CMK (cell line): Measurements from ENCODE around the gene NEURL1B.
"Not testable (repeated sequence)": the region's sequence is repeated elsewhere in the genome, so short reads cannot be mapped to it uniquely, and the experiment has no call there.

ENCODE experiments used
- DNase-seq: peaks from one replicate; pipeline ENCODE4 v3.0.0-alpha.2; 2010; ENCODE audit warnings: low read depth

NEURL1B gene

DNA sequence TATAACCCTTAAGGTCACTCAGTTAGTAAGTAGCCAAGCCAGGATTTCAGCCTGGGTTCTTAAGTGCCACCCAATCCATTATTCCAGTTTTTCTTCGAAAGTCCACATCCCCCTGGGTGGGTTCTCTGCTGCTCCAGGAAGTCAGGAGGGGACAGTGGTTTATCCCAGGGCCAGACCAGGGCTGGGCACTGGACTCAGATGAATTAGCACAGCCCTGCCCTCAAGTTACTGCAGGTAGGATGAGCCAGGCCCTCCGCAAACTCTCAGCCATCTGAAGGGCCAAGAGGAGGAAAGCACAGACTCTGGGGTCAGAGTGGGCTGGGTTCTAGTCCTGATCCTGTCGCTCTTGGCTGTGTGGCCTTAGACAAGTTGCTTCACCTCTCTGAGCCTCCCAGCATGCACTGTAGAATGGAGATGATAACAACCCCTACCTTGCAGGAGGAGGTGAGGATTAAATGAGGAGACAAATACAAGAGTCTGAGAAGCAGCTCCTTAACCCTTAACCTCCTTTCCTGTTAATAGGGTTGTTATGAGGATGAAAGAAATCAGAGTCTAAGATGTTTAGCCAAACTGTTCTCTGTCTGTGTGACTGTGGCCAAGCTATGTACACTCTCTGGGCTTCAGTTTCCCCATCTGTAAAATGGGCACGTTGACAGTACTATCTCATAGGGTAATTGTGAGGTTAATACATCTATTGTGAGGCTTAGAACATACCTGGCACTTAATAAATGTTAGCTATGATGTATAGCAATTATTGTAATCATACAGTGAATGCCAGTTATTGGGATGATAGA is 6.8 kb upstream of the NEURL1B start:
- DNase-seq: no peak

DNA sequence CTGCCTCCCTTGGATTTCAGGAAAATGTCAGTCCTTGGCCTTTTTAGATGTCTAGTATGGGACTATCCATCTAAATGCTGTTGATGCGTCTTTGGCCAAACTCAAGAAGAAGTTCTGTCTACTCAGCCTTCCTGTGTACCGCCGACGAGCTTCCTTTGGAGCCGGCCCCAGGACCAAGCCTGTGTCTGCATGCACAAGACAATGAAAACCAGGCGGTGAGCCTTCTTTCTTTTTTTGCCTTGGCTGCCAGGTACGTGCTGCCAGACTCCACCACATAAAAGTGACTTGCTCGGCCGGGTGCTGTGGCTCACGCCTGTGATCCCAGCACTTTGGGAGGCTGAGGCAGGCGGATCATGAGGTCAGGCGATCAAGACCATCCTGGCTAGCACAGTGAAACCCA is 6.0 kb upstream of the NEURL1B start:
- no peak for DNase-seq

DNA sequence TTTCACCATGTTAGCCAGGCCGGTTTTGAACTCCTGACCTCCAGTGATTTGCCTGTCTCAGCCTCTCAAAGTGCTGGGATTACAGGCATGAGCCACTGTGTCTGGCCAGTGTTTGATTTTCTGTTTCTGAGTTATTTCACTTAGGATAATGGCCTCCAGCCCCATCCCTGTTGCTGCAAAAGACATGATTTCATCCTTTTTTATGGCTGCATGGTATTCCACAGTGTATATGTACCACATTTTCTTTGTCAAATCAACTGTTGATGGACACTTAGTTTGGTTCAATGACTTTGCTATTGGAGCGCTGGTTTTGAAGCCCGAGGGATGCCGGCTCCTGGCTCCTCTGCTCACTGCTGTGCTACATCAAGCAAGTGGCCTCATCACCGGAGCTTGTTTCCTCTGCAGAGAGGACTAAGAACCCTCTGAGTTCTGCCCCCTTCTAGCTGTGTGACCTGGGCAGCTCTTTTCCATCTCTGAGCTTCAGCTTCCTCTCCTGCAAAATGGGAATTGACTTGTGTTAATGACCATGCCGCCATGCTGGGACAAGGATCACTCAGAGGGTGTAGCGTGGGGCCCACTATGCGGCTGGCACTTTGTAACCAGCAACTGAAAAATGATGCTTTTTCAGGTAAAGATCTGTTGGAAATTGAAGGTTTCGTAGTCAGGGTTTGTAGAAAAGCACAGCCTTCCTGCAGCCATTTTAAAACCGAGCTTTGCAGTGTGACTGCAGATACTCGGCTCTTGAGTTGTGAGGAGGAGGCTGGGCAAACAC is 4.6 kb upstream of the NEURL1B start:
- DNase-seq: no peak

DNA sequence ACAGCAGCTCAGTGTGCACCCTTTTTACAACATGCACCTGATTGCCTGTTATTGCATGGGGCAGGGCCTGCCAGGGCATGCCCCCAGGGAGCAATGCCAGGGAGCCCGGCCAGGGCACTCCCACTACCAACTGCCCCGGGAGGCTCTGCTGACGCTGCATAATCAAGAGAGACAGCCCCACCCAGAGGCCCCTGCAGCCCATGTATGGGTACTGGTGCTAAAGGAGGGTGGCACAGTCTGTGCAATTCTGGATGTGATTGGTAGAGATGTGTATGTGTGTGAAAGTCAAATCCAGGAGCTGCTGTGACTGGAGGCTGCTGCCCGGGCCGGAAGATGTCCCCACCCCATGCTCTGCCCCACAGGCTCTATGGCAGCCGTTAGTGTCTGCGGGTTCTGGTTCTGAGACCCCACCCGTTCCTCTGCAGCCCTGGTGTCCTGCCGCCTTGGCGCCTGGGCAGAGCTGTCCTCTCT is 3.9 kb upstream of the NEURL1B start:
- DNase-seq: no peak

DNA sequence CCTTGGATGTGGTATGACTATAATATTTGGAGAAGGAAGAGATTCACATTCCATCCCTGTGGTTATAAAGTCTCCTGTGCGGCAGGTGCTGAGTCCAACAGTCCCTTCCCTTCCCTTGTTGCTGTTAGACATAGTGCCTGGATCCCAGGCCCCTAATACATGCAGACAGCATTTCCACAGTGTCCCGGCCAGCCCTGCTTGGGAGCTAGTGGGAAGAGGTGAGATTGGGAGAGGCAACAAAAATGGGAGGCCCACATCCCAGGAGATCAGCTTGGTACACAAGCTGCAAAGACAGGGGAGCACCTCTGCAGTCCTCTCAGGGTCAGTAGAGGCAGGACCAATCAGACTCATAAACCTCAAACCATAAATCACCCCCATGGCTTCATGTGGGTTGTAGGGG is 3.3 kb upstream of the NEURL1B start:
- no peak for DNase-seq

DNA sequence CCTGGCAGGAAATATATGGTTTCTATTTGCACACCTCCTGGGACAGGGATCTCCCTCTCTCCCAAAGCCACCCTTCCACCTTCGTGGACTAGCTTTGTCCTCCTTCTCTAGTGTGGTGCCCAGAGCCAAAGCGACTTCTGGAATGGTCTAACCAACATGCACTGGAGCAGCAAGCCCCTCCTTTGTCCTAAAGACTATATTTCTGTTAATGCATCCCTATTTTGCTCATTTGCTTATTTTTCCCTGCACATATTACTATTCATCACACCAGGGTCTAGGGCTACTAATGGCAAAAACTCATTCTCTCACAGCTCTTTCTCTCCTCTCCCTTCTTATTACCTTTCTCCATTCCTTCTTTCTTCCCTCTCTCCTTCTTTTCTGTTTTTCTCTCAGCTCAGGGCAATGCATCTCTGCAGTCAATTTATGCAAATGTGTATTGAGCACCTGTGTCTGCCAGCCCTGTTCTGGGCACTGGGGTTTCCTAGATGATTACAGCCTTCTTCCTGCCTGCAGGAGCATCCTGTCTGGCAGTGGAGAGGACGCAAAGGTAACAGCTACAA is 2.8 kb upstream of the NEURL1B start:
- no peak for DNase-seq

DNA sequence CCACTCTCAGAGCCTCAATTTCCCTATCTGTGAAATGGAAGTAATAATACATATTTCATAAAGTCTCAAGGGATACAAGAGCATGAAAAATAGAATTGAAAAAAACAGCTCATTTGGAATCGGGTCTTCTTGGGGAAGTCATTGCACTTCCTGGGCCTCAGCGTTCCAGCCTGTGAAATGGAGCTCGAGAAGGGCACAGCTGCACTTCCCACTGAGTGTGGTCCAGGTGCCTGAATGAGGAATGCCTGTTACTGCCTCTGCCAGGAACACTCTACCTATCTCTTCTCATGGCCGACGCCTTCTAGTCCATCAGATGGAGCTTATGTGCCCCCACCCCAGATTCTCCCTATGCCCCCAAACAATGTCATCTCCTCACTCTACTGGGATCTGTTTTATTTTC is 924 bp upstream of the NEURL1B start:
- no peak for DNase-seq

DNA sequence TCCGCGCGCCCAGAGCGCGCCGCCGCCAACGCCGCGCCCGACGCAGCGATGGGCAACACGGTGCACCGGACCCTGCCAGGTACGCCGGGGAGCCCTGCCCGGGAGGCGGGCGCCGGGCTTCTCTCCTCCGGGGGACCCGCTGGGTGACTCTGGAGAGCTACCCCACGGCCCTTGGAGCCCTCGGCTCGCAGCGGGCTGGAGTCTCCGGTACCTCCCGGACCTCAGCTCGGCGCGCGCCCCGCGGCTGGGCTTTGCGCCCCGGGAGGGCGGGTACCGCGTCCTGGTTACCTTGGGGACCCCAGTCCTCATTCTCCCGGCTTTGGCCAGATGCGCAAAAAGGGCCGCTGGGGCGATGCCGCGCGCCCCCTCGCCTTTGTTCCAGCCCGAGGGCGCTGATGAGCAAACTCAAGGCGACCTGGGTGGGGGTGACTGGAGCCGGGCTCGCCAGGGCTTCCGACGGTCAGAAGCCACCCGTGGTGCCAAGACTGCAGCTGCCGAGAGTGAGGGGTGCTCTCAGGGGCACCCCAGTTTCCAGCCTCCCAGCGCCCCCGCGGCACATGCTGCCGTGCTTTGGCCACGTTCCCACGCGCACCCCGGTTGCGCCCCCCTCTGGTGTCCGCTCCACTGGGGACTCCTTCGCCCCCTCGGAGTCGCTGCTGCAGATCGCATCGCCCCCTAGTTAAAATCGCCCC is 442 bp downstream of the NEURL1B start:
- no peak for DNase-seq

DNA sequence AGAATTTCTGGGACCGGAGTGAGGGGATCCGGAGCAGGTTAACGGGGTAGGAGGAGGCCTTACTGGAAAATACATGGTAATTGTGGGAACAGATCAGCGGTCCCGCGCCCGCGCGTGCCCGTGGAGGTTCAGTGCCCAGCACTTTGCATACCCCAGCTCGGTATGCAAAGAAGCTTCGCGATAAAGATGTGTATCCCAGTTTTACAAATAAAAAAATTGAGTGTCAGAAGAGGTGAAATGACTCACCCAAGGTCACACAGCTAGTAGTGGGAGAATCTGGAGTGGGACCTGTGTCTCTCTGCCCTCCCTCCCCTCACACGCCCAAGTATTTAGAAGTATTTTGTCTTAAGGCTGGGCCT is 967 bp downstream of the NEURL1B start:
- no peak for DNase-seq

DNA sequence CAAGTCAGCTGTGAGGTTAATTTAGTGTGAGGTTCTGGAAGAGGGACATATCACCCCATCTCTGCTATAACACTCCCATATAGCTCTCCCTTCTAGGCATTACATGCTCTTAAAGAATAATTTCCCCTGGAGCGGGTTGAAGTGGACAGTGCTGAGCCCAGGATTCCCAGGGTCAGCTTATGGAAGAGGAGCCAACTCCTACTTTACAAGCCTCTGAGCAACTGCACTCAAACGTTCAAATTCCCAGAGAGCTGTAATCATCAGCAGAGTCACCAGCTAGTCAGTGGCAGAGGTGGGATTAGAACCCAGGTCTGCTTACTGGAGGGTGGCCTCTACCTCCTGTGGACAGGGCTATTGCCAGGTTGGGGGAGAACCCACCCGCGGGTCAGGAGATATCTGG is 1.4 kb downstream of the NEURL1B start:
- DNase-seq: no peak

DNA sequence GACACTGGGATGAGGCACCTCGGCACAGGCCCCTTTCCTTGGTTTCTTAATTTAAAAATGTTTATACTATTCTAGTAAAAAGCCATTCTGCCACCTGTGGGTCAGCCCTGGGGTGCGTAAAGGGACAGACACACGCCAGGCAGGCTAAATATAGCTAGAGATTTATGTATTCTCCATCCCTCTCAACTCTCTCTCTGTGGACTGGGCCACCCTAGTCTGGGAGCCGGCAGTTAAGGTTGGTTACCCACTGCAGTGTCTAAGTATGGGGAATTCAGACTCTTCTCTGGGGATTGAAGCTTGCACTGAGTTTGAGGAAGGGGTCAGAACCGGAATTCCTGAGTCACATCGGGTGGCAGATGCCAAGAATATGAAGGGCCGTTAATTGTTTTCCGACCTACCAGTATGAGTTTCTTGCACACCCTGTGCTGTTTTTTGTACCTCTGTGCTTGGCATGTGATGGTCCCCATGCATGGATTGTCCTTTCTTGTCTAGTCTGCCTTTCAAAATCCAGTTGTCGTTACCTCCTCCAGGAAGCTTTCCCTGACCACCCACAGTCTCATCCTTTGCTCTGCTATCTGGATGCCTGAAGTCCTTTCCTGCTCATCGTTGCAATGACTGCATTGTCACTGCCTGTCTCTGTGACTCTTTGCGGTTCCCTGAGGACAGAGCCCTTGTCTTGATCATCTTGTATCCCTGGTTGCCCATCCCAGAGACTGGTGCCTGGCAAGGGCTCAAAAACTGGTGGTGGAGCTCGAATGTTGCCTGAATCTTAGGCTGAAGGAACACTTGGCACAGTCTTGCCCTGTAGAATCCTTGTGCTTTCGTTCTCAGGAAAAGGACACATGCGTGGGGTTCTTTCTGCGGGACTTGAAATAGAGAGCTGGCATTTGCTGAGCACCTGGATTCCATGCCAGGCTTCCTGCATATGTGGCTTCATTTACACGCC is 2.1 kb downstream of the NEURL1B start:
- no peak for DNase-seq

DNA sequence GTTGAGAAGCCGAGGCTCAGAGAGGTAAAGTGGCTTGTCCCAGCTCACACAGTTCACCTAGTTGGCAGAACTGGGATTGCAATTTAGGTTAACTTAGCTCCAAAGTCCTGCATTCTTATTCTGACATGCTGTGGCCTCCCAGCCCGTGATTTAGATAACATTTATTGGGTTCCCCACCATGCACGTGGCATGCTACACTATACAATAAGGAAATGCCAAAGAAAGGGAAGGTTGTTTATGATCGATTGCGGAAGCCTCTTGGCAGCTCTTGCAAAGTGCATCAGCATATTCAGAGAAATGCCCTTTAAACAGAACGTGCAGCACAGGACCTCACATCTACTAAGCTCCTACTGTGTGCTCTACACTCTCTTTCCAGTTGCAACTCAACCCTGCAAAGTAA is 3.2 kb downstream of the NEURL1B start:
- DNase-seq: no peak

DNA sequence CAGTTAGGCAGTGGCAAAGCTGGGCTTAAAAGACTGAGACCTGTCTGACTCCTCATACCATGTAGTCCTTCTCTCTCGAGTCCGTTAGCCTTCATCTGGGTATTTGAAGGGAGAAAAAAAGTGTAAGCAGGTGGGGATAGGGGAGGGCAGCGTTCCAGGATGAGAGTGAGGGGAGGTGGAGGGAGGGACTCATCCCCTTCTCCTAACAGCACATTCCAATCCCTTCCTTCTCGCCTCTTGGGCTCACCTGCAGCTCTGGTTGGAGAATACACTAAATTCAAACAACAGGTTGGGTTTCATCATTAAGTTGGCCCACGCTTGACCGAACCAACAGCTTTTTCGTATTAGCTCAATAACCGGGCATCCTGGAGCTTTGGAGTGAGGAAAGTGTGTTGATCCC is 3.6 kb downstream of the NEURL1B start:
- DNase-seq: no peak

DNA sequence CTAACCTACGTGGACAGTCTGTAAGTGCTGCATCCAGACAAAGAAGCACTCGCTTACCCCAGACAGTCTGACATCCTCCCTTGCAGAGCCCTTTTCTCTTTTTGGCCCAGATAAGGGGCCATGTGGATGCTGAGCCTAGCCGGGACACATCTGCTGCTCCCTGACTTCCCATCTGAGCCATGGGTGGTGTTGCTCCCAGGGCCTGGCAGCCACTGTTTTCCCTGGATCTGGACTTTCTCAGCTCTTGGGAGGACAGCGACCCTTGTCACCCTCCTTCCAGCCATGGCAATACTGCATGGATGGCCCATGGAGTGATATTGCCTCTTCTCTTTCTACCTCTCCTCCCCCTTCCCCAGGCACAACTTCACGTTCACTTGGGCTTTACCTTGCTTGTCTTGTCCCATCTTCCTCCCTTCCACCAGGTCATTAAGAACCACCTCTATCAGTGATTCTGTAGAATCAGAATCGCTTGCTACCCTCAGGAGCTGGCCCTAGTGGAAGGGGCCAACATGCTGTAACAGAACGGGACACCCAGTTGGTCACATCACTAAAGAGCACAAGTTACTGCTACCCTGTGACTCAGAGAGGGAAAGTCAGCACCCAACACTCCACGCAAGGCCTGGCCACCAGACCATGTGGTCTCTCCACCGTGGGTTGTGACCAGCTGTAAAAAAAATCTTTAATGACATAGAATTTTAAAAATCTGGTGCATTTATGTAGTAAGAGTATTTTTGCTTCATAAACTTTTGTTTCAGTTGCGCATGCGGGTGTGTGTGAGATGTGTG is 4.4 kb downstream of the NEURL1B start:
- DNase-seq: no peak

DNA sequence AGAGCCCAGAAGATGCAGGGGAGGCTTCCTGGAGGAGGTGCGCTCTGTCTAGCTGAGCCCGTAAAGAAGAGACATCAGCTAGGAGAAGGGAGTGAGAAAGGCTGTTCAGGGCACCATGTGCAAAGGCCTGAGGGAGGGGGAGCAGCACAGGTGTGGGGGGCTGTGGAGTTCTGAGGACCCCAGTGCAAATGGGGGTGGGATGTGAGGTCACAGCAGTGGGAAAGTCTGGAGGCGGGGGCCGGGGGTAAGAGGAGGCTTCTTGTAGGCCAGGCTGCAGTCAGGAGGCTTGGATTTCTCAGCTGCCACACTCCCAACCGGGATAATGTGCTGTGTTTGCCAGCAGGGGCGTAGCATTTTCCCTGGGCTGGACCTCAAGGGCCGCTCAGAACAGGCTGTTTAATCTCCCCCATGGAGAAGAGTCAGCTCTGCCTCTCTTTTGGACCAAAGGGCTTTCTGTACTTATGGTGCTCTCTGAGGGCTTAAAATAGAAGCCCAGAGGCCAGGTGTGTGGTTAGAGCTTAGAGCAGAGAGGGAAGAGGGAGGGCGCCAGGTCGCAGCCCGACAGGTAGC is 5.7 kb downstream of the NEURL1B start:
- DNase-seq: no peak

DNA sequence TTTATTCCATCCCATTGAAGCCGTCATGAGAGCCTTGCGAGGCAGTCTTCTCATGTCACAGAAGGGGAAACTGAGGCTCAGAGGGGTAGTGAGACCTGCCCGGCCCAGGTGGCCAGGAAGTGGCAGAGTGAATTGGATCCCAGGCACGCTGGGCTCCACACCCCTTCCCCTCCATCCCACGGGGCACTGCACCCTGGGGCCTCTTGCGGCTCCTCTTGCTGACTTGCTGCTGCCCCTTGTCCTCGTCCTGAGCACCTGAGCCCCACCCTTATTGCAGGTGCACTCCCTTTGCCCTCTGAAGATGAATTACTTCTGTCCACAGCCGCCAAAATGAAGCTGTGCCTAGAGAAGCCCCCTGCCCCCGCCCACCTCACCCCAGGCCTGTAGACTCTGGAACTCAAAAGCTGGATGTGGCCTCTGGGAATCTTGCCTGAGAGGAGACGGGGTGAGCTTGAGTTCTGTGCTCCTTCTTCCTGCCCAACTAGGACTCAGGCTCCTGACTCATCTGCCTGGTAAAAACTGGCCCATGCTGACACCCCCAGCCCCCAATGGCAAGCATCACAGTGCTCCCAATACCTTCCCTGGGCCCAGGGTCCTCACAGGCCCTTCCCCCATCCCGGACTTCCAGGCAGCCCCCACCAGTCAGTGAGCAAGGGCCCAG is 6.4 kb downstream of the NEURL1B start:
- DNase-seq: no peak

DNA sequence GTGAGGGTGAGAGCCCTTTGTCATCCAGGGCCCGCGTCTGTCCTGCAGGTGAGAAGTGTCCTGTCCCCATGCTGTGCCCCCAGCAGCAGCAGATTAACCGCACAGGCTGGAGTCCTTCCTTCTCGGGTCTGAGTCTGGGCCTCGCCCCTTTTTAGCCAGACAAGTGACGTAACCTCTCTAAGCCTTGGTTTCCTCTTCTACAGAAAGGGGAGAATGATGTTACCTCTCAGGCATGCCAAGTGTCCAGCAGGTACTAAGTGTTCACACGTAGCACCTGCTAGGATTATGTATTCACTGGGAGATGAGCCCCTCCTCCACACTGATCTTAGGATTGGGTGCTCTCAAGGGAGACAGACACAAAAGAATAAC is 6.9 kb downstream of the NEURL1B start:
- DNase-seq: no peak

DNA sequence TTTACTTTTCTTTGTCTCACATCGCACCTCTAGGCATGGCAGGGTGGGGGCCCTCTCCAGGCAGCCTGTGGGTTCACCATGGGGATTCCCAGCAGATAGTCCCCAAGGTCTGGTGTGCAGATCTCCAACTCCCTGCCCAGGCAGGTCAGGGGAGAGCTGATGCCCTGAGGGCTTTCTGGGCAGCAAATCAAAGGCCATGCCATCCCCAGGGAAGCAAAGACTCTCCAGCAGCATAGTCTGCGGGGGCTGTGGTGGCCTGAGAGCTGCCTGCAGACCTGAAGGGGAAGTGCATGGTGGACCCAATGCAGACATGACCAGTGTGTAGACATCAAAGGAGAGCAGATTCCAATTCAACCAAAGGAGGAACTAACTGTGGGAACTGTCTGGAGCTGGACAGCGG is 7.7 kb downstream of the NEURL1B start:
- no peak for DNase-seq

DNA sequence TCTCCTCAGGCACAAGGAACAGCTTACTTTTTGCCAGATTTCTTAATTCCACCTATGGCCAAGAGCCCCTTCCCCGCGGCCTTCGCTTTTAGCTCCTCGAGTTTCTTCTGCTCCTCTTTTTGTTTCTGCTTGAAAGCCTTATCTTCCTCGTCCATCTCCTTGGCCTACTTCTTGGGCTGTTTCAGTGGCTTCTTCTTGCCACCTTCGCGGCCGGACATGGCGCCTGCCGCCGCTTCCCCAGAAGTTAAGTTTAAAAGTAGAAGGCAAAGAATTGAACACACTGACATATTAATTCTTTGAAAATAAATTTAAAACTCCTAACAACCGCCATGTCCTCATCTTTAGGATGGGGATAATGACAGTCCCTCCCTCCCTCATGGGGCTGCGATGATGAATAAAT is 15.4 kb downstream of the NEURL1B start:
- not testable (repeated sequence) for DNase-seq
